ENCODE data around the gene BEGAIN. TPM values are rescaled to one million over a fixed set of nuclear protein-coding genes. Genes with fewer than 3 reads are reported as not detected.

Gene BEGAIN
- total RNA-seq, 2 donors from 2014 or later = 0.91 to 1.3 TPM

- Mint-ChIP-seq H3K4me3 (no peak overlapping the region), H3K9me3 (no peaks in the 10 kb centered on the region), H3K27ac (no peak overlapping the region), H3K4me1 (no peaks in the 10 kb centered on the region), H3K27me3 (ENCODE audit: insufficient read depth) (peaks cover 6% of the 10 kb centered on the region), H3K36me3 (ENCODE audit: low read depth) (no peaks in the 10 kb centered on the region)
- H3K36me3 ChIP-seq (ENCODE audit: control insufficient read depth, insufficient read depth, low read length) = no peaks in the 10 kb centered on the region
- H3K9ac ChIP-seq (ENCODE audit: extremely low read depth, low read length, poor library complexity, severe bottlenecking) = no peak overlapping the region
- peaks cover 6% of the 10 kb centered on the region for H3K27me3 ChIP-seq (ENCODE audit: control insufficient read depth, insufficient read depth, low read length, poor library complexity, severe bottlenecking)
- H3K27ac ChIP-seq (ENCODE audit: low read depth, low read length) = no peak overlapping the region
- no peak overlapping the region for H3K4me3 ChIP-seq (ENCODE audit: low read length)
- TF ChIP-seq, protein P1, sequence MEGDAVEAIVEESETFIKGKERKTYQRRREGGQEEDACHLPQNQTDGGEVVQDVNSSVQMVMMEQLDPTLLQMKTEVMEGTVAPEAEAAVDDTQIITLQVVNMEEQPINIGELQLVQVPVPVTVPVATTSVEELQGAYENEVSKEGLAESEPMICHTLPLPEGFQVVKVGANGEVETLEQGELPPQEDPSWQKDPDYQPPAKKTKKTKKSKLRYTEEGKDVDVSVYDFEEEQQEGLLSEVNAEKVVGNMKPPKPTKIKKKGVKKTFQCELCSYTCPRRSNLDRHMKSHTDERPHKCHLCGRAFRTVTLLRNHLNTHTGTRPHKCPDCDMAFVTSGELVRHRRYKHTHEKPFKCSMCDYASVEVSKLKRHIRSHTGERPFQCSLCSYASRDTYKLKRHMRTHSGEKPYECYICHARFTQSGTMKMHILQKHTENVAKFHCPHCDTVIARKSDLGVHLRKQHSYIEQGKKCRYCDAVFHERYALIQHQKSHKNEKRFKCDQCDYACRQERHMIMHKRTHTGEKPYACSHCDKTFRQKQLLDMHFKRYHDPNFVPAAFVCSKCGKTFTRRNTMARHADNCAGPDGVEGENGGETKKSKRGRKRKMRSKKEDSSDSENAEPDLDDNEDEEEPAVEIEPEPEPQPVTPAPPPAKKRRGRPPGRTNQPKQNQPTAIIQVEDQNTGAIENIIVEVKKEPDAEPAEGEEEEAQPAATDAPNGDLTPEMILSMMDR (conservative IDR thresholded peaks at IDR 0.05) = no peak
- H3K4me1 ChIP-seq (ENCODE audit: control insufficient read depth, insufficient read depth, low read length) = no peaks in the 10 kb centered on the region
- no peaks in the 10 kb centered on the region for H3K9me3 ChIP-seq (ENCODE audit: control insufficient read depth, low read length)
- WGBS, 2 experiments (ENCODE audit: insufficient coverage in 1 of 2, insufficient read length in 1 of 2) = 91 to 94% methylated on average over 13 to 16 of the region's 16 CpGs
- DNase-seq = no peak
Measured at GRCh38 chr14:100552524-100553125, 34.6 kb downstream of the BEGAIN start.

GRCh38 chr14:100551056-100551455 is 36.2 kb downstream of the BEGAIN start:
- H3K4me1 Mint-ChIP-seq = no peaks in the 10 kb centered on the region
- 95 to 97% methylated on average over 6 to 11 of the region's 11 CpGs for WGBS, 2 experiments (ENCODE audit: insufficient coverage in 1 of 2, insufficient read length in 1 of 2)
- no peak for DNase-seq
- no peaks in the 10 kb centered on the region for H3K9me3 Mint-ChIP-seq
- Histone ChIP-seq H3K27ac (ENCODE audit: low read depth, low read length) (no peak overlapping the region), H3K4me1 (ENCODE audit: control insufficient read depth, insufficient read depth, low read length) (no peaks in the 10 kb centered on the region), H3K36me3 (ENCODE audit: control insufficient read depth, insufficient read depth, low read length) (no peaks in the 10 kb centered on the region), H3K9ac (ENCODE audit: extremely low read depth, low read length, poor library complexity, severe bottlenecking) (no peak overlapping the region), H3K4me3 (ENCODE audit: low read length) (no peak overlapping the region), H3K9me3 (ENCODE audit: control insufficient read depth, low read length) (no peaks in the 10 kb centered on the region), H3K27me3 (ENCODE audit: control insufficient read depth, insufficient read depth, low read length, poor library complexity, severe bottlenecking) (peaks cover 16% of the 10 kb centered on the region)
- H3K27ac Mint-ChIP-seq = no peak overlapping the region
- TF ChIP-seq, protein P1 (conservative IDR thresholded peaks at IDR 0.05) = no peak
- H3K4me3 Mint-ChIP-seq = no peak overlapping the region
- H3K27me3 Mint-ChIP-seq (ENCODE audit: insufficient read depth) = peaks cover 7% of the 10 kb centered on the region
- no peaks in the 10 kb centered on the region for H3K36me3 Mint-ChIP-seq (ENCODE audit: low read depth)

GRCh38 chr14:100549834-100550625 is 37.2 kb downstream of the BEGAIN start:
- Mint-ChIP-seq H3K9me3 (no peaks in the 10 kb centered on the region), H3K4me1 (peaks cover 3% of the 10 kb centered on the region), H3K27ac (no peak overlapping the region), H3K4me3 (no peak overlapping the region), H3K36me3 (ENCODE audit: low read depth) (no peaks in the 10 kb centered on the region), H3K27me3 (ENCODE audit: insufficient read depth) (peaks cover 7% of the 10 kb centered on the region)
- H3K27ac ChIP-seq (ENCODE audit: low read depth, low read length) = no peak overlapping the region
- H3K4me3 ChIP-seq (ENCODE audit: low read length) = no peak overlapping the region
- H3K4me1 ChIP-seq (ENCODE audit: control insufficient read depth, insufficient read depth, low read length) = no peaks in the 10 kb centered on the region
- WGBS, 2 experiments (ENCODE audit: insufficient coverage in 1 of 2, insufficient read length in 1 of 2) = 88 to 90% methylated on average over 18 to 29 of the region's 29 CpGs
- H3K9ac ChIP-seq (ENCODE audit: extremely low read depth, low read length, poor library complexity, severe bottlenecking) = no peak overlapping the region
- H3K36me3 ChIP-seq (ENCODE audit: control insufficient read depth, insufficient read depth, low read length) = no peaks in the 10 kb centered on the region
- peaks cover 16% of the 10 kb centered on the region for H3K27me3 ChIP-seq (ENCODE audit: control insufficient read depth, insufficient read depth, low read length, poor library complexity, severe bottlenecking)
- TF ChIP-seq, protein P1 (conservative IDR thresholded peaks at IDR 0.05) = no peak
- DNase-seq = no peak
- H3K9me3 ChIP-seq (ENCODE audit: control insufficient read depth, low read length) = no peaks in the 10 kb centered on the region
